Stimulated activated effector memory CD8-positive, alpha-beta T cell treated with anti-CD3 and anti-CD28 coated beads, Interleukin-12 subunit alpha, Interleukin-12 subunit beta, amount 100 ng/mL, for 72 hours (primary cell): ENCODE data around the gene ENOX2.
A peak's percentile ranks its signal among the peaks of the same experiment; 100 is the strongest.
"Not testable (repeated sequence)": the region's sequence is repeated elsewhere in the genome, so short reads cannot be mapped to it uniquely, and the experiment has no call there.

Experiments used
- ATAC-seq: fragments of 150-1000 bp; cut with Tn5 transposase; 2 replicates; pipeline ENCODE4 v1.10.0; 2021
- DNase-seq, 2 donors: peaks; one replicate each; pipeline ENCODE4 v3.0.0; 2021 to 2022; ENCODE audit warnings: low spot score in 2 of 2
- H3K27ac Mint-ChIP-seq: one replicate; pipeline ENCODE4 v1.8.0; 2022; ENCODE audit warnings: mild to moderate bottlenecking, mixed read lengths
- H3K36me3 Mint-ChIP-seq: one replicate; pipeline ENCODE4 v1.8.0; 2022; ENCODE audit warnings: mild to moderate bottlenecking, mixed read lengths
- H3K4me1 Mint-ChIP-seq: one replicate; pipeline ENCODE4 v1.8.0; 2022; ENCODE audit warnings: mixed read lengths
- H3K4me3 Mint-ChIP-seq: one replicate; pipeline ENCODE4 v1.8.0; 2022; ENCODE audit warnings: mild to moderate bottlenecking, mixed read lengths
- H3K9me3 Mint-ChIP-seq: one replicate; pipeline ENCODE4 v1.8.0; 2022; ENCODE audit warnings: mixed read lengths

The ENOX2 gene

DNA sequence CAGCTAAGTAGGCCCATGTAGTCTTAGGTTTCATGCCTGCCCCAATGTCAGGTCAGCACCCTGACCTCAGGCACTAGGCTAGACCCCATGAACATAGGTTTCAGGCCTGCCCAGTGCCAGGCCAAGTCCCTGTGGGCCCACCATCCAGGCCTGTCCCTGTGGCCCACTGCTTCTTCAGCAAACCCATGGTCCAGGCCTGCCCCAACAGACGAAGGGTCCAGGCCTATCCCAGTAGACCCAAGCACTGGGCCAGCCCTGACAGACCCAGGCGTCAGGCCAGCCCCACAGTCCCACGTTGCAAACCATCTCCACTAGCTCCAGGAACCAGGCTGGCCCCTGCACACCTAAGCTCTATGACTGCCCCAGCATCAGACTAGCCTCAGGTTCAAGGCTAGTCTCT is 92.4 kb downstream of the ENOX2 start:
- DNase-seq (no peak), ATAC-seq (no peak)
- H3K4me1 Mint-ChIP-seq = peaks cover 2% of the 10 kb centered on the region
- no peak overlapping the region for H3K4me3 Mint-ChIP-seq
- no peak overlapping the region for H3K27ac Mint-ChIP-seq
- peaks cover 8% of the 10 kb centered on the region for H3K9me3 Mint-ChIP-seq
- no peaks in the 10 kb centered on the region for H3K36me3 Mint-ChIP-seq

DNA sequence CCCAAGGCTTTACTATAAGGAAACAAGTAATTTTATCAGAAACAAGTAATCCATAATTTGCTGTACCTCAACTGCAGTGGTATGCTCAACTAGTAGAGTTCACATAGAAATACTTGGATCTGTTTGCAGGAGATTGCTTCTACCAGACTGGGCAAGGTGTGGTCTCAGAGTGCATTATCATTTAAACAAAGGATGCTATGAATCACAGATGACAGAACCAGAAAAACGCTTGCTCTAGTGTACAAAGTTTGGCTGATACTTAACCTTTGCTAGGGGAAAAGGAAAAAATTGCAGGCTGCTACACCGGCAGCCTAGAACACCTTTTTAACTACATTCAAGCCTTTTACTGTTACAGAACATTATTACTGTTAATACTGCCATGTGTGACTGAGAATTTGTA is 97.1 kb downstream of the ENOX2 start:
- ATAC-seq = no peak
- H3K4me1 Mint-ChIP-seq = peaks cover 5% of the 10 kb centered on the region

DNA sequence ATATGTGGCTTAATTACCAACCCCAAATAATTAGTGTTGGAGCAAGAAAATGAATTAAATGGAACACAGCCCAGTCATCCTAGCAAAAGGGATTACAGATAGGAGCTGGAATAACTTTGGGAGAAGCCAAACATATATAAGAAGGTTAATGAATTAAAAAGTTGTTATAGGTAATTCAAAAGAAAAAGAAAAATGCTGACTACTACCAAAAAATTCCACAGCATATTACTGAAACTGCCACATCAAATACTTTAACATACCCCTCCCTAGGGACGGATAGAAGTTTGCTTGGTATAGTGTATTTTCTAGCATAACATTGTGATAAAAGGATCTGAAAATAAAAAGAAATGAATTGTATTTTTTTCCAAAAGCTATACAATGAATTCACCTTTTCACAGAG is 99.5 kb downstream of the ENOX2 start:
- DNase-seq = no peak
- Mint-ChIP-seq H3K4me1 (peaks cover 5% of the 10 kb centered on the region), H3K36me3 (no peaks in the 10 kb centered on the region), H3K4me3 (no peak overlapping the region), H3K27ac (no peak overlapping the region), H3K9me3 (no peaks in the 10 kb centered on the region)
- no peak for ATAC-seq

More for the DNA sequence above, 97.1 kb downstream of the ENOX2 start:
- DNase-seq = no peak
- no peak overlapping the region for H3K27ac Mint-ChIP-seq
- no peak overlapping the region for H3K4me3 Mint-ChIP-seq
- H3K36me3 Mint-ChIP-seq = no peaks in the 10 kb centered on the region
- H3K9me3 Mint-ChIP-seq = no peaks in the 10 kb centered on the region

DNA sequence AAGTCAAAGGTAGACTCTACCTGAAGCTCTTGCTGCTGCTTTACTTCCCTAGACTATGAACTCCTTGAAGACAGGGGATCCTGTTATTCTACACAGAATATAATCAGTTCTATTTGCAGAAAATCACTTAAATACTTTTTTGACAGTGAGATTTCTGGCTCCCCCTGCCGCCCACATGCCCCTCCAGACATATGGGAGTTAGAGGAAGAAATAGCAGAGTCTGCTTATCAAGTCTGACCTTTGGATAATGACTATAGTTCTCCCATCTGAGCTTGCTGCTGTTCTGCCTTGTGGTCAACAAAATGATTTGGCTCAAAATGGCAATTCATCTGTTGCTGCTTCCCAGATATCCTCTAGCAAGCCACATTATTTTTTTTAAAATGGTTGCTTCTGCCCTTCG is 101.1 kb downstream of the ENOX2 start:
- Mint-ChIP-seq H3K4me1 (peaks cover 5% of the 10 kb centered on the region), H3K27ac (no peak overlapping the region), H3K9me3 (no peaks in the 10 kb centered on the region), H3K4me3 (no peak overlapping the region), H3K36me3 (no peaks in the 10 kb centered on the region)
- ATAC-seq (no peak), DNase-seq (no peak)

DNA sequence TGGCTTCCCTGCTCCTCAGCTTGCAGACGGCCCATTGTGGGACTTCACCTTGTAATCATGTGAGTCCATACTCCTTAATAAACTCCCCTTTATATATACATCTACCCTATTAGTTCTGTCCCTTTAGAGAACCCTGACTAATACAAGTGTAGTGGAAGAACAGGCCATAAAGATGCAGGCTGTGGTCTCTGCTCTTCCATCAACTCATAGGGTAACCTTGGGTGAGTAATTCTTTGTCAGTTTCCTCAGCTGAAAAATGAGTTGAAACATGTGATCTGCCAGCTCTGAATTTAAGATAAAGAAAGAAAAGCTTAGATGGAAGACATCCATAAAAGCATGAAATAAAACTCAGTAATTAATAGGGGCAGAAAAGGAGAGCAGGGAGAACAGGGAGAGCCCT is 103.6 kb downstream of the ENOX2 start:
- Mint-ChIP-seq H3K36me3 (no peaks in the 10 kb centered on the region), H3K27ac (no peak overlapping the region), H3K9me3 (no peaks in the 10 kb centered on the region), H3K4me3 (no peak overlapping the region), H3K4me1 (no peaks in the 10 kb centered on the region)
- no peak for DNase-seq
- peak; percentile 49 for ATAC-seq

DNA sequence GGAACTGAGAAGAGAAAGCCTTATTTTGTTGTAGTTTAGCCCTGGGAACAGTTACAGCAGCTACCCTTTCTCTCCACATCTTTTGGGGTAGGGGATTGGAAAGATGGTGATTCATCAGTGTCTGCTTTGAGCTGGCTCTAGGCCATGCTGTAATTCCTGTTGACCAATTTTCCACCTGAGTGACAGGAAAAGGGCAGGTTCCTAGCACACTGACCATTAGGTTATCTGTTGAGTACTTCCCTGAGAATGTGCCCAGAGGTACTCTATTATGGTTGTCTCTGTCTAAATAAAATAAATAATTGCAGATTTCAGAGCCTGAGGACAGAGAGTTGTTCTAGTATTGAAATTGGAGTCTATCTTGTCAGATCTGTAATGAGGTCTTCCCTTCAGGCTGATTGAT is 109.0 kb downstream of the ENOX2 start:
- no peak for DNase-seq
- H3K4me3 Mint-ChIP-seq = no peak overlapping the region
- no peaks in the 10 kb centered on the region for H3K9me3 Mint-ChIP-seq
- H3K36me3 Mint-ChIP-seq = no peaks in the 10 kb centered on the region
- ATAC-seq = no peak
- no peak overlapping the region for H3K27ac Mint-ChIP-seq
- H3K4me1 Mint-ChIP-seq = no peaks in the 10 kb centered on the region

DNA sequence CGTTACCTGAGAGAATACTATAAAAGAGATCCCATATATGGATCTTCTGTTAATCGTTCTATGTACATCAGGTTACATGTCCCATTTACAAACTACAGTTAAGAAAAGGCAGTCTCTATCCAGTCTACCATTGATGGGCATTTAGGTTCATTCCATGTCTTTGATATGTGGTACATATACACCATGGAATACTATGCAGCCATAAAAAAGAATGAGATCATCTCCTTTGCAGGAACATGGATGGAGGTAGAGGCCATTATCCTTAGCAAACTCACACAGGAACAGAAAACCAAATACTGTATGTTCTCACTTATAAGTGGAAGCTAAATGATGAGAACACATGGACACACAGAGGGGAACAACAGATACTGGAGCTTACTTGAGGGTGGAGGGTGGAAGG is 111.1 kb downstream of the ENOX2 start:
- not testable (repeated sequence) for H3K4me3 Mint-ChIP-seq, H3K36me3 Mint-ChIP-seq

DNA sequence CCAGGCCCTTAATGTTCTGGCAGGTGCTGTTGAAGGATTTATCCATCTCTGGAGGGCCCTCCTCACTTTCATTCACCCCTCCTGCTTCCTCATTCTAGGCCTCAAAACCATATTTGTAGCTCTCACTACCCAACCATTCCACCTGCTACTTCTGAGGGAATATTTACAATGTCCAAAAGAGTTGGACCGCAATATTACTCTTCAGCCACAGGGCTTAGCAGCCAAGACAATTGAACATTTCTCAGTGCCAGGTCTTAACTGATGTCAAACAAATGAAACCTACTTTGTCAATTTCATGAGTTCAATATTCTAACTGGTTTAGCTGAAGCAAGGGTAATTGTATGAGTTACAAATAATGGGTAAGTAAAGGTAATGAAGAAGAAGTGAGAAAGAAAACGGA is 113.2 kb downstream of the ENOX2 start:
- Mint-ChIP-seq H3K9me3 (no peaks in the 10 kb centered on the region), H3K4me3 (no peak overlapping the region), H3K4me1 (no peaks in the 10 kb centered on the region), H3K36me3 (no peaks in the 10 kb centered on the region), H3K27ac (no peak overlapping the region)
- no peak for DNase-seq
- ATAC-seq = no peak

More for the DNA sequence above, 111.1 kb downstream of the ENOX2 start:
- H3K9me3 Mint-ChIP-seq, ATAC-seq, DNase-seq, H3K27ac Mint-ChIP-seq, H3K4me1 Mint-ChIP-seq: not testable (repeated sequence)

DNA sequence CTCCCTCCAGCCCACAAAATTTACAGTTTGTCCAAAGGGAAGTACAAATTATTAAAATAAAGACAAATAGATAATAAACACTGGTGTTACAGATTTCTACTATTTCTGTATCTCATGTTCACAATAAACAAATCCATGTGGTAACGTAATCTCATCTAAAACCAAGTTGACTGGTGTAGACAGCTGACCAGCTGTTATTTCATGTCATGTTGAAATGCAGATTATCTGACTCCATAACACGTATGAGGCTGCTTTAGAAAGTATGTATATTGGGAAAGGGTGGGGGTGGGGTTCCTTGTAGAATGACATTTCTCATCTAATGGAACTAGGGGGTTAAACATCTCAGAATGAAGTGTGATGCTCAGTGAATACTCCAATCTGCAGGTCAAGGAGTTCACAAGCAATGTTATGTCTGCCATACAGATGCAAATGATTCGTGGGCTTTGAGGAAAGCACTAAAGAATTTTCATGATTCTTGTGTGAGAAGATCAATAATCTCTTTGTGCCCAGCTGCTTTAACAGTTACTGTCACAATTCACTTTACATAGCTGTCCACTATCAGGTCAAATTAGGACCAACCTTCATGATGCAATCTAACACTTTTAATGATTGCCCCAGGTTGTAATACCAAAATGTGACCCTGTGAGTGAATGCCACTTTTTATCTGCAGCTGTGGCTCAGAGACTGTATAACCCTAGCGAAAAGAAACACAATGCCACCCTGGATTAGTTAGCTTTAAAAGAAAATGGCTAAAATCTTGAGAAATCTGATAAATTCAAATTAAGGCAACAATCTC is 114.0 kb downstream of the ENOX2 start:
- DNase-seq (no peak), ATAC-seq (no peak)
- no peaks in the 10 kb centered on the region for H3K36me3 Mint-ChIP-seq
- H3K27ac Mint-ChIP-seq = no peak overlapping the region
- H3K4me1 Mint-ChIP-seq = no peaks in the 10 kb centered on the region
- H3K9me3 Mint-ChIP-seq = no peaks in the 10 kb centered on the region
- no peak overlapping the region for H3K4me3 Mint-ChIP-seq

DNA sequence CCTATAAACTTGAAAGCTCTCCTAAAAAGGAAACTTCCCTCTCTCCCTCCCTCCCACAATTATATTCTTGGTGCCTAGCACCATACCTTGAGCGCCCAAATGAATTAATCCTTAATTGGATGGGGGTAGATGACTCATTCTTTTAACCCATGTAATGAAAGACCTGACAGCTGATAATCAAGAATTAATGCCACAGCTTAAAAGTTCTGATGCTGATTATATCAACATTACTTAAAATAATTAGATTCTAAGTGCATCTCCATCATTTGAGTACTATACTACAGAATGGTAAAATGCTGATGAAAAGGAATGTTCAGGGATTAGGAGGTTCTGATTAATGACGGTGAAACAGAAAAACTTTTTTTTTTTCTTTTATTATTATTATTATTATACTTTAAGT is 117.0 kb downstream of the ENOX2 start:
- Mint-ChIP-seq H3K36me3 (no peaks in the 10 kb centered on the region), H3K27ac (no peak overlapping the region), H3K4me3 (no peak overlapping the region), H3K9me3 (no peaks in the 10 kb centered on the region), H3K4me1 (no peaks in the 10 kb centered on the region)
- ATAC-seq (no peak), DNase-seq (no peak)

DNA sequence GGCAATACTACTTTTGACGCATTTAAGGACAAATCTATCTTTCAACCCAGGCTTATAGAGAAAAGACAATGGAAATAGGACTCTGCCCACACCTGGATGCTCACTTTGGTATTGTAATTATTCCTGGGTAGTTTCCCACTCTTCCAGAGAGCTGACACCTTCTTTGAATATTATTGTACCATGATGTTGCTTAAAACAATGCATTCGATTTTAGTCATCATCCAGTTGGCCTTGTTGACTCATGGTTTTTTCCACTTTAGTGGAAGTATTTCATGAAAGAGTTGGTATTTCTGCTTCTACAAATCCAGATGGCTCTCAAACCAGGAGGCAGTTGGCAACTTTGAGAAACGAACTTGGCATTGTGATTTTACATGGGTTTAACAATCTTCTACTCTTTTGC is 124.2 kb downstream of the ENOX2 start:
- no peaks in the 10 kb centered on the region for H3K36me3 Mint-ChIP-seq
- no peak overlapping the region for H3K4me3 Mint-ChIP-seq
- DNase-seq (no peak), ATAC-seq (no peak)
- no peak overlapping the region for H3K27ac Mint-ChIP-seq
- no peaks in the 10 kb centered on the region for H3K9me3 Mint-ChIP-seq
- no peaks in the 10 kb centered on the region for H3K4me1 Mint-ChIP-seq

DNA sequence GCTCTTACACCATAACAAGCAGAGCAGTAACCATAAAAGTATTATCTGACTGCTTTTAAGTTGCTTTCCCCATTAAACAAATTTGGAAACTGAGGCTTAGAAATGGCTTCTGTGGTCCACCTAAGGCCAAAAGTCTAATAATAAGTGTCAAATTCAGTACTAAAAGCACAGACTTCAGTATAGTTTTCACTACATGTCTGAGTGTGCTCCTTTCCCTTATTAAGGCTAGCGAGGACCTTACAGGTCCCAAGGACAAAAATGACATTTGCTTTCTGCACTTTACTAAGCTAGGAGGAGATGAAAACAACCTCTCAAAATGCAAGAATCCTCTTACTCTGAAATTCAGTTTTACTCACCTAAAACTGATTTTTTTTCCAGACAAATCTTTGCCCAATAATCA is 127.2 kb downstream of the ENOX2 start:
- Mint-ChIP-seq H3K4me3 (no peak overlapping the region), H3K27ac (no peak overlapping the region), H3K9me3 (no peaks in the 10 kb centered on the region), H3K4me1 (peaks cover 5% of the 10 kb centered on the region), H3K36me3 (no peaks in the 10 kb centered on the region)
- DNase-seq (no peak), ATAC-seq (no peak)

DNA sequence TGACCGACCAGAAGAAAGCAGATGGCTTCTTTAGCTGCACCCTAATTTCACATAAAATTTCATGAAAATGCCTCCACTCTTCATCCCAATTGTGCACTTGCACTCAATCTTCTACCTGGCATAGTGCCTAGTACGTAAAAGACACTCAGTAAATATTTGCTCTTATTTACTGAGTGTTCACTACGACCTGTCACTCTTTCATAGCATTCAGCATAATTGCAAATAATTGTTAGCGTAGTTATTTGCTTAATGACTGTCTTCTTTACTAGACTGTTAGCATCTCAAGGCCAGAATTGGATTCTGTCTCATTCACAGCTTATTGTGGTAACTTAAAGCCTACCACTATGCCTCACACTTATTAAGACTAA is 130.2 kb downstream of the ENOX2 start:
- Mint-ChIP-seq H3K4me1 (peaks cover 5% of the 10 kb centered on the region), H3K36me3 (no peaks in the 10 kb centered on the region), H3K27ac (no peak overlapping the region), H3K9me3 (no peaks in the 10 kb centered on the region), H3K4me3 (no peak overlapping the region)
- no peak for DNase-seq
- ATAC-seq = no peak

DNA sequence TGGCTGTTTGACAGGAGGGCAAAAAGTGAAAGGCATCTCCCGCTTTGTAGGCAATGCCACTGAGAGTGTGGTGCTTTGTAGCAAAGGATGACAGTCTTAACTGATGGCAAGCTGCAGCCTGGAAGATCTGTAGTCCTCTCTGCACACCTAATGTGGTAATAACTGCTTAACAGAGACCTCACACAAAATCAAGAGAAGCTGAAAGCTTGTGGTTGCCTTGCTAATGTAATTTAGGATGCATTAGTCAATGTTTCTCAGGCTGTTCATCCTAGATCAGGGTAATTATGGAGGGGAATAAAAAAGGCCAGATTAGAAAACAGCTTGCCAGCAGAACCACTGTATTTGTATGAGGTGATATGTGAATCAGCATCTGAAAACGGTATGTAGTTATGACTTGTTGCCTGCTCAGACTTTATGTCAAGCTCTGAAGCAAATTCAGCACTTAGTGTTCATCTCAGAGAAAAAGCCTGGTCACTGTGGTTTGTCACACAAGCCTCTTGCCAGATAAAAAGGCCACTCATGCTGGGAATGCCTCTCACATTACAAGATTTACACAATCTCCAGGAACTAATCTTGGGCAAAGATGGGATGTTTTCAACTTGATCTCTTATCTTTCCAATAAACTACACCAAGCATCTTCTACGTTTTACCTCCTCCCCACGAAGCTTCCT is 130.8 kb downstream of the ENOX2 start:
- Mint-ChIP-seq H3K4me3 (no peak overlapping the region), H3K27ac (no peak overlapping the region), H3K36me3 (no peaks in the 10 kb centered on the region), H3K9me3 (no peaks in the 10 kb centered on the region), H3K4me1 (peaks cover 5% of the 10 kb centered on the region)
- DNase-seq (no peak), ATAC-seq (peak; percentile 81)

DNA sequence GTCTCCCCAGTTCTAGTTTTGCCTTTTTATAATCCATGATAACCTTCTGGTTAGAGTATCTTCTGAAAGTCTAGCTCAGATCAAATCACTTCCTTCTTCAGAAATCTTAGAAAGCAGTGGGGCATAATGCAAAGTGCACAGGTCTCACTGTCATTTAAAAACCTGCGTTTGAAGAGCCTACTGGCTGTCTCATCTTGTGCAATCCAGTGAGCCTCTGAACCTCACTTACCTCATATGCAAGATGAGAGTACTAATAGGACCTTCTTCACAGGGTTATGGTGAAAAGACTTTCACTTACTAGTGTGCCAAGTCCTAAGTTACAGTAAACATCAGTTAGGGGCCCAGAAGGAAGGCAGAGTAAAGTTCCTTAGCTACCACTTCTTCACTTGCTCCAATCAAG is 131.4 kb downstream of the ENOX2 start:
- no peaks in the 10 kb centered on the region for H3K9me3 Mint-ChIP-seq

DNA sequence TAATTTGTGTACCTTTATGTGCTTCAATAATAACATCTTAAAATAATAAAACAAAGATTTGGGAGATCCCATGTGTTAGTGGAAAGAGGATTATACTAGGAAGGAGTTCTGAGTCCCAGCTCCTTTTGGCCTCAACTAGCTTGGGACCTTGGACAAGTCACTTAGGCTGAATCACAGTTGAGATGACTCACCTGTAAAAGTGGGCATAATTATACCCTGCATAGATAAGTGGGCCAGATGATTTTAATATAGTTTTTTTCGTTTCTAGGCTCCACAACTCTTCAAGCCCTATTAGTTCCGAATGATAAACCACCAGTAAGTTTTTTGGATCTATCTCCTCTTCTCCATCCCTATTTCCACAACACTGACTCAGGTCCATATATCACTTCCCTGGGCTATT is 131.8 kb downstream of the ENOX2 start:
- DNase-seq (no peak), ATAC-seq (peak; percentile 65)
- peaks cover 5% of the 10 kb centered on the region for H3K4me1 Mint-ChIP-seq
- H3K36me3 Mint-ChIP-seq = no peaks in the 10 kb centered on the region
- H3K27ac Mint-ChIP-seq = no peak overlapping the region
- no peaks in the 10 kb centered on the region for H3K9me3 Mint-ChIP-seq
- no peak overlapping the region for H3K4me3 Mint-ChIP-seq

More for the DNA sequence above, 131.4 kb downstream of the ENOX2 start:
- ATAC-seq (peak; percentile 48), DNase-seq (no peak)
- no peak overlapping the region for H3K4me3 Mint-ChIP-seq
- H3K27ac Mint-ChIP-seq = no peak overlapping the region
- no peaks in the 10 kb centered on the region for H3K36me3 Mint-ChIP-seq
- peaks cover 5% of the 10 kb centered on the region for H3K4me1 Mint-ChIP-seq
